Measurements from ENCODE around the gene CCNF.

The CCNF gene

DNA sequence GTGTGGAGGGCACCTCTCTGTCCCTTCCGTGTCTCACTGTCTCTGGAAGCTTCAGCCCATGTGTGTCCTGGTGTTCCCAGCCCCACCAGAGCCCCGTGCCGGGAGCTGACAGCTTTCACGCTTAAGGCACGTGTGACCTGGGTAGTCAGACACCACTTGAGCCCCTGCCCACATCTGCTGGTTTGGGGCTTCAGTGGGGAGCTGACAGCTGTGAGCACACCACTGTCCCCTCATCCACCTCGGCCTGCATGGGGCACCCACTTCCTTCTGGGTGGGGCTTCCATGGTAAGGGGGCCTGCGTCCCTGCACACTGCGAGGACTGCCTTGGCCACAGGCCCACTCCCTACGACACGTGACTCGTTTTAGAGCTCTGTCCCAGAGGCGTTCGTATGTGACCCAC is 28.0 kb downstream of the CCNF start:
- DNase-seq (ENCODE audit: low read depth), result no peak

DNA sequence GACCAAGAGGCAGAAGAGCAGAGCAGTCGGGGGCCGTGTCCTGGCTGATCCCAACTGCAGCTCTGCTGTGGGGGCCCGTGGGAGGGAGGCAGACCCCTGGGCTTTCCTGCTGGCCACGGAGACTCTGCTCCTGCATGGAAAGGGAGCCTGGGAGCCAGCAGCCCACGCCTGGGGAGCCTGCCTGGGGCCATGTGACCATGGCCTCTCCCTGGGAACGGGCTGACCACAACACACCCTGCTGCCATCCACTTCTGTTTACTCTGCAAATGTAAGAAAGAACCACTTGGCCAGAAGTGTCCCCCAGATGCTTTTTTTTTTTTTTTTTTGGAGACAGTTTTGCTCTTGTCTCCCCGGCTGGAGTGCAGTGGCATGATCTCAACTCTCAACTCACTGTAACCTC is 28.7 kb downstream of the CCNF start:
- no peak for DNase-seq (ENCODE audit: low read depth)

DNA sequence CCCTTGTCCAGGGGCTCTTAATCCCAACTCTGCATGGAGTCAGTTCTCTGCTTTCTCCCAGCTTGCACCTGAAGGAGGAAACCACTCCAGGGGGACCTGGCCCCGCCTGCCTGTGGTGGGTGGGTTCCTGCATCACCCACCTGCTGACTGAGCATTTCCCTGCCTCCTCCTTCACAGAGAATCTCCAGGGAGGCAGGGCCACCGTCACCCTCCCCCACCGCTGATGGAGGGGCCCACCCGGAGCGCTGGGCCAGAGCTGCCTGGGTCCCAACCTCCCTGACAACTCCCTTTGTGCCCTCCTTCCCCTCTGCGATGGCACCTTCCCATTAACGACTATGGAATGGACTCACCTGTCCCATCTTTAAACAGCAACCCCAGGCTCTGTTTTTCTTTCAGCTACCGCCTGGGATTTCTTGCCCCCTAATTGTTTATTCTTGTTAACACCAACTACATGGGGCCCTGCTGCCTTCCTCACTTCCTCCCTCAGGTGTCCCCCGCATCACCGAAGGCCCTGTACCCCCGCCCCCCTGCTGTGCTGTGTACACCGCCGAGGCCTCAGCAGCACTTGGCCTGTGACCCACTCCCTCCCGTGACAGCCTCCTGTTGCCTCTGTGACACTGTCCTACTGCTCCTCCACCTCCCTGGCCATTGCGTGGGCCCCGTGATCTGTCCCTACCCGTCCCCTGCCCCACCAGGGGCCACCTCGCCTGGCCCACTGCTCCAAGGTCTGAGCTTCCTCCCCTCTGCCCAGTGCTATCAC is 29.8 kb downstream of the CCNF start:
- no peak for DNase-seq (ENCODE audit: low read depth)

DNA sequence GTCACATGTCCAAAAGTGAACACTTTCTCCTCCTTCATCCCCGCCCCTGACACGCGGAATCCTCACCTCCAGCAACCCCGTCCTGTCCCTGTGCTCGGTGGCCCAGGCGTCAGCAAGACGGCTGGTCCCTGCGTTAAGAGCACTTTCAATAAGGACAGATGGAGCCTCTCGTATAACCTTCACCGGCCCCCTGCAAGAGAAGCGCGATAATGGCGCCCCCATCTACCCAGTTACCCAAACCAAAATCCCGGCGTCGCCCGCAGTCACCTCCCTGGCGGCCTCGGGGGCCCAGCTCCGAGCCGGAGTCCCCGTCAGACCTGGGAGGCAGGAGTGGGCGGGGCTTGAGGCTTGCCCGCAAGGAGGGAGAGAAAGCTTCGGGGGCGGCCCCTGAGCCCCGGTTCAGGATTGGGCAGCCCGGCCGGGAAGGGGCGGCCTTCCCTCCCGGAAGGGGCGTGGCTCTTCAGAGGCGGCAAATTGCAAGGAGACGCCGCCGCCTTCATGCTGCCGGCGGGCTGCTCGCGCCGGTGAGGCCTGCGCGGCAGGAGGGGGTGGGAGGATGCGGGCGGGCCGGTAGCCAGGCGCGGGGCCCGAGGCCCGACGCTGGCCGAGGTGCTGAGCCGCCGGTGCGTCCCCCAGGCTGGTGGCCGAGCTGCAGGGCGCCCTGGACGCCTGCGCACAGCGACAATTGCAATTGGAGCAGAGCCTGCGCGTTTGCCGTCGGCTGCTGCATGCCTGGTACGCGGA is 30.6 kb downstream of the CCNF start, which contains the start of gene TEDC2:
Gene TEDC2 (plus strand): TSS at position 463 of the 744 bp plus-strand sequence. CDS start 36 bp downstream, at position 499.
- DNase-seq (ENCODE audit: low read depth), result peak; percentile 94

DNA sequence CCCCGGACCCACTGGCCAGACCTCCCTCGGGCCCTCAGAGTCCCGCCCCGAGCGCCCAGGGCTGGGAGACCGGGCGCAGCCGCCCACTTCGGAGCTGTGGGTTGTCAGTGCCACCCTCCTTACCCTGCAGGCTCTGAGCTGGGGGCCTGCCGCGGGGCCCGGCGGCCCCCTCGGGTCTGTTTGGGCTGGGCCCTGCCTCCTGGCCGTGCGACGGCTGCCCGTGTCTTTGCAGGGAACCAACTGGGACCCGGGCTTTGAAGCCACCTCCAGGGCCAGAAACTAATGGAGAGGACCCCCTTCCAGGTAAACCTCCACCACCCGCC is 31.1 kb downstream of the CCNF start:
- DNase-seq (ENCODE audit: low read depth), result no peak

DNA sequence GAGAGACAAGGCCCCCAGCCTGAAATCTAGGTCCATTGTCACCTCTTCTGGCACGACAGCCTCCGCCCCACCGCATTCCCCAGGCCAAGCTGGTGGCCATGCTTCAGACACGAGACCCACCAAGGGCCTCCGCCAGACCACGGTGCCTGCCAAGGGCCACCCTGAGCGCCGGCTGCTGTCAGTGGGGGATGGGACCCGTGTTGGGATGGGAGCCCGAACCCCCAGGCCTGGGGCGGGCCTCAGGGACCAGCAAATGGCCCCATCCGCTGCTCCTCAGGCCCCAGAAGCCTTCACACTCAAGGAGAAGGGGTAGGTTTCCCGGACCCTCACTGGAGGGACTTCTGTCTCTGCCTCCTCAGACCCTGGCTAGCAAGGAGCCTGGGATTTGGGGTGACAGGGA is 31.7 kb downstream of the CCNF start:
- no peak for DNase-seq (ENCODE audit: low read depth)

DNA sequence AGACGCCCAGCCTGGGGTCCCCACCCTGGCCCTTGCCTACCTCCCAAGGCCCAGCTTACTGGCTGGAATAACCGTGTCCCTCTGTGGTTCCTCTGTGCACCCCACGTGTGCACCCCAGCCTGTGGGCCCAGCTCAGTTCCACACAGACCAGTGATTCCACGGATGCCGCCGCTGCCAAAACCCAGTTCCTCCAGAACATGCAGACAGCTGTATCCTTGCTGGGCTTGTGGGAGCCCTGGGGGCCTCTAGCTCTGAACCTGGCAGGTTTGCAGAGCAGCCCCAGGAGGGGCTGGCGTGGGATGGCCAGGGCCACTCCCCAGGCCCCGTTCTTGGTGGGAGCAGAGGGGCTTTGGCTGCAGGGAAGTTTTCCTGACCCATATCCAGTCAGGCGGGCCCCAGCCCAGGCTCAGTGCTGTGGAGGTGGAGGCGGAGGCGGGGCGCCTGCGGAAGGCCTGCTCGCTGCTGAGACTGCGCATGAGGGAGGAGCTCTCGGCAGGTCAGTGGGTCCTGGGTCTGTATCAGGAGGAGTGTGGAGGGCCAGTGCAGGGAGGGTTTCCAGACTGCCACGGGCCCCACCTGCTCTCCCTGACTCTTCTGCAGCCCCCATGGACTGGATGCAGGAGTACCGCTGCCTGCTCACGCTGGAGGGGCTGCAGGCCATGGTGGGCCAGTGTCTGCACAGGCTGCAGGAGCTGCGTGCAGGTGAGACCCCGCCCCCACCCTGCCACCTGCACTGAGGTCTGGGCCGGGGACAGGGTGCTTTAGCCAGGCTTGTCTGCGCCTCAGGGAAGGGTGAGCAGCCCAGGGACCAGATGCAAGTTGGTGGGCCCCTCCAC is 33.0 kb downstream of the CCNF start:
- no peak for DNase-seq (ENCODE audit: low read depth)

DNA sequence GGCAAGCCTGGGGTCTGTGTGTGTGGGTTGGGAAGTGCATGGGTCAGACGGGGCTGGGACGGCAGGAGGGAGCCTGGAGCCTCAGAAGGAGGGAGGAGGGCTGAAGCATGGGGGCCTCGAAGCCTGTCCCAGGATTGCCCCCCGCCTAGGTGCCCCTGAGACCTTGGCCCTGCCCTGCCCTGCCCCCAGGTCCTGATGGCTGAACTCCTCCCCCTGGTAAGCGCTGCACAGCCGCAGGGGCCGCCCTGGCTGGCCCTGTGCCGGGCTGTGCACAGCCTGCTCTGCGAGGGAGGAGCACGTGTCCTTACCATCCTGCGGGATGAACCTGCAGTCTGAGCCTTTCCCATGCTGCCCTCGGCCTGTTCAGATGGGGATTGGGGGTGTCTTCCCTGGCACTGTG is 35.1 kb downstream of the CCNF start:
- DNase-seq (ENCODE audit: low read depth), result no peak

DNA sequence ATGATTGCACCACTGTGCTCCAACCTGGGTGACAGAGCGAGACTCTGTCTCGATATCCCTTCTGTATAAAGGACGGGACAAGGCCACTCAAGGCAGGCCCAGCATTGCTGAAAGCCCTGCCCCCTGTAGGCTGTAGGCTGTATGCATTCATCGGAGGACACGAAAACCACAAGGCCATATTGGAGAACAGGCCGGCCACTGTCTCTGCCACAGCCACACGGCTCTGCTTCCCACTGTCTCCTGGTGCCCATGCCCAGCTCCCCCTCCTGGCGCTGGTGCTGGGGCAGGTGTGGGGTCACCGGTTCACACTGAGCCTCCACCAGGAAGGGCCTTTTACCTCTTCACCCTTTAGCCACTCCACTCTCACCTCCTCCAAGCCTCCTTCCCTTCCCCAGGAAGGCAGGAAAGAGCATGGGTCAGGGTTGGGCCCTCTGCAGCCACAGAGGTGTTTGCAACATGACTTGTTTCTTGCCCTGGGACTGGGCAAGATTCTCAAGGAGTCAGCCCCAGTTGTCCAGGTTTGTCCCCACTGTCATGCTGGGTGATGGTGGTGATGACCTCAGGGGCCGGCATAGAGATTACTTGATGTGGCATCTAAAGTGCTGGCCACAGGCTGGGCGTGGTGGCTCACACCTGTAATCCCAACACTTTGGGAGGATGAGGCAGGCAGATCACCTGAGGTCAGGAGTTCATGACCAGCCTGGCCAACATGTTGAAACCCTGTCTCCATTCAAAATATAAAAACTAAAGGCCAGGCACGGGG is 36.6 kb downstream of the CCNF start:
- no peak for DNase-seq (ENCODE audit: low read depth)

DNA sequence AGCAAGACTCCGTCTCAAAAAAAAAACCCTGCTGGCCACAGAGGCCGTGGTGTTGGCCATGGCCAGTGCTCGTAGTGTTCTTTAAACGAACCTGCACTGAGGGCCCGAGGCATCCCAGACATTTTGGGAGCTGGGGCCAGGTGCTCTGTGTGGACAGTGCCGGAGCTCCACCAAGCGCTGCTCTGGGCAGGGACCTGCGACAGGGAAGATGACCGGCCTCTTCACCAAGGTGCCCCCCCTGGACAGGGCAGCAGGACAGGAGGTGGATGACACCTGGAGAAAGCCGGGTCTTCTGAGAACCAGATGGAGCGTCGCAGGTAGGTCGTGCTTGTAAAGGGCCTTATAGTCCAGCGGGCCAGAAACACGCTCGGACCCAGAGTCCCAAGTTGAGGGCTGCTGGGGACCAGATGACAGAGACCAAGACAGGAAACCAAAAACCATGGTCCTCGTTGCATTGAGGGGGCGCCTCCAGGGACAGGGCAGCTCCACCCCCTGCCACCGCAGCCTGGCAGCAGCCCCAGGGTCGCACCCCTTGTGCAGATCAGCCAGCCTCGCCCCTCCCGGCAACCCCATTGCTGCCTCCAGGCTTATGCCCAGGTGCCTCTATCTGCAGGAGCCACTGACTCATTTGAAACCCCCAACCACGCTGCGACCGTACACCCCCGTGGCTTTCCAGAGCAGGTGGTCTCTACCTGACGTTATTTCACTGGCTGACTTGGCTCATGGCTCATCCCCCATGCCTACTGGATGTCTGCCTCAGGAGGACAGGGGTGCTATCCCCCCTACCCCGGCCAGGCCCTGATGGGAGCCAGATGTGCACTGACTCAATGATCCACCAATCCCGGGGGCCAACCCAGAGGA is 37.6 kb downstream of the CCNF start:
- DNase-seq (ENCODE audit: low read depth), result no peak

DNA sequence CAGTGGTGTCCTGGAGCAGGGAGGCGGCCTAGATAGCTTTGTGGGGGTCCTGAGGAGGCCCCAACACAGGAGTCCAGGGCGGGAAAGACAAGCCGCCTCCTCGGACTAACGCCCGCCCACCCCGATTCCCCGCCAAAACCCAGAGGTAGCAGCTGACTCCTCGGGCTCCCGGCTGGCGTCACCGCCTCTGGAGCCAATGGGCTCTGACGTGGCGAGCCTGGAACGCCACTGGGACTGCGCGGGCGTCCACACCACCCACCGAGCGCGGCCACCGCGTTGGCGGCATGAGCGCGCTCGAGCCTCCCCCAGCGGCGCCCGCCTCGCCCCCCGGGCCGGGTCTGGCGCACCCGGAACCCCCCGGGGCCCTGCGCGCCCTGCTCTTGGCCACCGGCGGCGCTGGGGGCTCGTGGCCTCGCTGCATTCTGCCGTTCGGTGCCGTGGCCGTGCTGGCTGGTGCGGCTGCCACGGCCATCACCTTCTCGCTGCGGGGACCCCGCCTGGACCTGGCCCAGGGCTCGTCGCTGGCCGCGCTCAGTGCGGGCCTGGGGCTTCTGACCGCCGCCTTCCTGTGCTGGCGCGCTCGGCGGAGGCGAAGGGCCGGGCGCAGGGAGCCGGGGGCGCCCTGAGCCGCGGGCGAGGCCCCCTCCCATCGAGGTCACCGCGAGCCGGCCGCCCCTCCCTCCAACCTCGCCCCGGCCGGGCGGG is 38.4 kb downstream of the CCNF start:
- no peak for DNase-seq (ENCODE audit: low read depth)

DNA sequence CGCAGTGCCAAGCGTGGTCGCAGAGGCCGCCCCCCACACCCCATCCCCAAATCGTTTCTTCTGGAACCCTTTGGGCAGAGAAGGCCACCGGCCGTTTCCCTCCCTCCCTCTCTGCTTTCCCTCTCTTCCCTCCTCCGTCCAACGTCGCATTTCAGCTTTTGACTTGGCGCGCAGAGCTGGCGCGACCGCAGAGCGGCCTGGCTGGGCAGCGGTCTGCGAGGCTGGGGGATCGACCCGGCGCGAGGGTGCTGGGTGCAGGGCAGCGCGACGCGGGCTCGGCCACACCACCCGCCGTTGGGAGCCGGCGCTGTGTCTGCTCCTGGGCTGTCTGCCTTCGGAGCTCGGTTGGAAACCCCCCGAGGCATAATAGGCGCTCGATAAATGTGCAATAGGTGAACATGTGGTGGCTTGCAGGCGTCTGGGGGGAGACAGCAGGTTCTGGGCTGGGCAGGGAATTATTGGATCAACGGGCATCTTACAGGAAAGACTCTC is 39.0 kb downstream of the CCNF start:
- DNase-seq (ENCODE audit: low read depth), result no peak

DNA sequence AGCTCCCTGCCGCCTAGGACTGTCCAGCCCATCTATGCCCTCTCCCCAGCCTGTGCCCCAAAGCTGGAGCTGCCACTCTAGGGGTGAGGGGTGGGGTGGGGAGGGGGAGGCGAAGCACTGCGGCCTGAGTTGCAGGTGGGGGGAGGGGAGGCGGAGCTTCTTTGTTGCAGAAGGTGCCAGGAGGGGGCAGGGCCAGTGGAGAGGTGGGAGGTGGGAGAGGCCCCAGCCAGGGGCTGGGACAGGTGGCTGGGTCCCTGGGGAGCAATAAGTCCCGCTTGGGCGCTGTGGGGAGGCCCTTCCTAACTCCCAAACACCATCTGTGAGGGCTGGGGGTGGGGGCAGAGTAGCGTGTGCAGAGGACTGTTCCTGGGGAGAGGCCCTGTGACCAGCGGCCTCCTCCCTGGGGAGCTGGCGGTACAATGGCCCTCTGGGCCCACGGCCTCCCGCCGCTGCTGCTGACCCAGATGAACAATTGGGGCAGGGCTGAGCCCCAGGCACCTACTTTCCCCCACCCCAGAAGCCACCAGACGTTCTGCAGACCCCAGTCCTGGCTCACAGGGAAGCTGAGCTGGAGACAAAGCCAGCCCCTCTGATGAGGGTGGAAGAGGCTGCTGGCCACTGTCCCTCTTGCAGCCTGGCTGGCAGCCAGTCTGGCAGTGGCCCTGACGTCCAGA is 39.6 kb downstream of the CCNF start:
- no peak for DNase-seq (ENCODE audit: low read depth)

DNA sequence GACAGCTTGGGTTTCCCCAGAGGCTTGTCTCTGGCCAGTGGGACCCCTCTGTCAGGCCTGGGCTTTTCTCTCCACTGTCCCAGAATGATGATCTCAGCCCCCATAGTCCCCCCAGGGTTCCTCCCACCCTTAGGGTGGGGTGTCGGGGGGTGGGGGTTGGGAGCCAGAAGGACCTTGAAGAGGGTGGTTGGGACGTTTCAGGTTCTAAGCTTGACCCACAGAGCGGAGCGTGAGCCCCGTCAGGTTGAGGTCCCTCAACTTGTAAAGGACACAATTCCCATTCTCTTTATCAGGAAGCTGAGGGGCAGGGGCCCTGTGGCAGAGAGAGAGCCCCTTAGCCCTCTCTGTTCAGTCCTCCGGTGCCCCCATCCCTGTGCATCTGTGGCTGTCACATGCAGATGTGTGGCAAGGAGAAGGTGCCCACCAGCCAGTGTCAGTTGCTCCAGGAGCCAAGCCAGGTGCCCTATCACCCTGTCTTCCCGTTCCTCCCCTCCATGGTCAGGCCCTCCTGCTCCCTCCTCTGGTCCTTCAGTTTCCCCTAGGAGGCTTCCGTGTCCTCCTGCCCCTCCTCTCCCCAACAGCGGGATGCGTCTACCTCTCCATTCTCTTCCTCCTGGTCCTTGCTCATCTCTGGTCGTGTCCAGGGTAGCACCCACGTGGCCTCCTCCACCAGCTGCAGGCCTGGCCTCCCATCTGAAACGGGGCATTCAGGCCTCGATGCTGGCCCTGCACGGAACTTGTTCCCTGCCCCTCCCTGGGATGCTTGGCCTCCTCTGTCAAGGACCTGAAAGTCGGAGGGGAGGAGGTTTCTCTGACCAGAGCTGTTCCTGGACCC is 40.4 kb downstream of the CCNF start:
- DNase-seq (ENCODE audit: low read depth), result no peak

DNA sequence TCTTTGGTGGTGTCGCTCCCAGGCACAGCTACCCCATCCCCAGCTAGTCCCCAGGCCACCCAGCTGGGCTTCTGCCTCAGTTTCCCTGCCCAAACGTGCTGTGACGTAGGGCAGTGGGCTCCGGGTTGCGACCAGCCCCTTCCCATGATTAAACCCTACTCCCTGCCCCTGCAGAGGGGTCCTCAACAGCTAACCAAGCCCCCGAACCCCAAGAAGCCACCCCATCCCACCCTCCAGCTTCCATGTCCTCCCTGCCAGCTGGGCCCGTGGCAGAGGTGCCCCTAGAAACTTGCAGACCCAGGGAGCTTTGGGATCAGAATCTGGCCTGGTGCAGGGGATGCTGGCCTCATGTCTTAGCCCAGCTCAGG is 41.0 kb downstream of the CCNF start:
- no peak for DNase-seq (ENCODE audit: low read depth)

DNA sequence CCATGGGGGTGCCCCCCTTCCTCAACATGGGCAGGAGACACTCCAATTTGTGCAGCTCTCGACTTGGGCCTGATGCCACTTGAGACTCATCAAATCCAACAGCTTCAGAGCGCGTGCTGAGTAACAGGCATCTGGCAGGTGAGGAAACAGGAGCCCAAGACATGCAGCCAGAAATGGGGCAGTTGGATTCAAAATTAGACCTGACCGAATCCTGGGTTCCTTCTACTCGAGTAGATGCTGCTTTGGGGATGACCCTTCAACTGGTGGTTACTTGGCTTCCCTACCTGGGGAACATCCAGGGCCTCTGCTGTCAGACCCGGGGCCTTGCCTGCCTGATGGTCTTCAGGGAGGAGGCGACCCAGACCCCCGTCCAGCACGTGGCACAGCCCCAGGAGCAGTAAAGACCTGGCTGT is 41.4 kb downstream of the CCNF start:
- no peak for DNase-seq (ENCODE audit: low read depth)

DNA sequence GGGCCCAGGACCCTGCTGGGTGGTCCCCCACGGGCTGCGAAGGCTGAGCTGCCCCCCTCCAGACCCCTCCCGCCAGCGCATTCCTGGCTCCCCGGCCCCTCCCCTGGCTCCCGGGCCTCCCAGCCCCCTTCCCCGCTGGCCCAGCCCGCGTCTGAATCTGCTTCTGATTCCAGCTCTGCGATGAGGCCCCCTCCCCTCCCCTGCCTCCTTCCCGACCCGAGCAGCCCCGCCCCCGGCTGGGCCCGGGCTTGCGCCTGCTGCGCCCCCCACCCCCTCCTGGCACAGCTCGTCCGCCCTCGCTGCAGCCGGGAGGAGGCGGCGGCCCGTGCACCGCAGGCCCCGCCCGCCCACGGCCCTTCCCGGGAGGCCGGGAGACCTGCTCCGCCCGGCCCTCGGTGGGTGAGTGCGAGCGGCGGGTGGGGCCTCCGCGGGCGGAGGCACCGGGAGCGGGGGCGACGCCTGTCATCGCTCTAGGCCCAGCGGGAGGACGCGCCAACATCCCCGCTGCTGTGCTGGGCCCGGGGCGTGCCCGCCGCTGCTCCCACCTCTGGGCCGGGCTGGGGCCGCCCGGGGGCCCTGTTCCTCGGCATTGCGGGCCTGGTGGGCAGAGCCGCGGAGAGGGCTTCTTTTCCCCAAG is 41.9 kb downstream of the CCNF start, which contains the start of gene NTN3:
Gene NTN3 (plus strand): TSS at position 282 of the 637 bp plus-strand sequence. CDS start 405 bp downstream, outside the sequence.
- no peak for DNase-seq (ENCODE audit: low read depth)
